GM23338 (cell line): ENCODE measurements around the gene SSH2. TPM values are rescaled to one million over a fixed set of nuclear protein-coding genes. Genes with fewer than 3 reads are reported as not detected.

Source experiments
- ATAC-seq: fragments of 200-7000 bp; cut with Tn5 transposase; 3 replicates; pipeline ENCODE4 v1.9.1; 2020
- DNase-seq: peaks from one replicate; pipeline ENCODE4 v3.0.0-alpha.2; 2015; ENCODE audit warnings: low spot score
- H2AFZ ChIP-seq: fragments of 200-600 bp; sonication (generic); 2 replicates; pipeline ENCODE4 v1.8.0; 2016; ENCODE audit warnings: antibody characterized with exemption, mild to moderate bottlenecking, moderate library complexity
- H3F3A ChIP-seq: fragments of 200-600 bp; sonication (generic); replicated peaks from 2 replicates; pipeline ENCODE4 v1.8.0; 2017; ENCODE audit warnings: antibody characterized with exemption, mixed run types, low read depth
- H3K27ac ChIP-seq: fragments of 200-600 bp; sonication (generic); 2 replicates; pipeline ENCODE4 v1.6.1; 2016; ENCODE audit warnings: low read depth
- H3K27me3 ChIP-seq: fragments of 200-600 bp; sonication (generic); 2 replicates; pipeline ENCODE4 v1.8.0; 2016; ENCODE audit warnings: mild to moderate bottlenecking, mixed run types, moderate library complexity; ENCODE audit not compliant: insufficient read depth
- H3K36me3 ChIP-seq: fragments of 200-600 bp; sonication (generic); 2 replicates; pipeline ENCODE4 v1.8.0; 2016; ENCODE audit warnings: mild to moderate bottlenecking; ENCODE audit not compliant: insufficient read depth
- H3K4me1 ChIP-seq: fragments of 200-600 bp; sonication (generic); 2 replicates; pipeline ENCODE4 v1.8.0; 2016; ENCODE audit warnings: mild to moderate bottlenecking, moderate library complexity; ENCODE audit not compliant: insufficient read depth
- H3K4me2 ChIP-seq: fragments of 200-600 bp; sonication (generic); 2 replicates; pipeline ENCODE4 v1.7.1; 2017; ENCODE audit warnings: mixed run types
- H3K4me3 ChIP-seq: fragments of 200-600 bp; sonication (generic); 2 replicates; pipeline ENCODE4 v1.6.1; 2016; ENCODE audit warnings: mixed run types
- H3K79me2 ChIP-seq: fragments of 200-600 bp; sonication (generic); replicated peaks from 2 replicates; pipeline ENCODE4 v1.8.0; 2017; ENCODE audit warnings: mild to moderate bottlenecking; ENCODE audit not compliant: insufficient read depth
- H3K9me2 ChIP-seq: fragments of 200-600 bp; sonication (generic); 2 replicates; pipeline ENCODE4 v1.8.0; 2017; ENCODE audit not compliant: insufficient read depth
- H4K20me1 ChIP-seq: fragments of 200-600 bp; sonication (generic); replicated peaks from 2 replicates; pipeline ENCODE4 v1.8.0; 2017; ENCODE audit warnings: mild to moderate bottlenecking; ENCODE audit not compliant: insufficient read depth
- H3K27ac Mint-ChIP-seq: 2 replicates; pipeline ENCODE4 v1.8.0; 2020; ENCODE audit warnings: inconsistent platforms, mild to moderate bottlenecking, moderate library complexity, mixed read lengths
- H3K27me3 Mint-ChIP-seq: 3 replicates; pipeline ENCODE4 v1.8.0; 2022; ENCODE audit warnings: low read depth, mild to moderate bottlenecking, moderate library complexity, mixed read lengths, inconsistent platforms; ENCODE audit not compliant: insufficient read depth, poor library complexity
- H3K36me3 Mint-ChIP-seq: 3 replicates; pipeline ENCODE4 v1.8.0; 2021; ENCODE audit warnings: low read depth, mild to moderate bottlenecking, inconsistent platforms, moderate library complexity, mixed read lengths
- H3K4me1 Mint-ChIP-seq: 3 replicates; pipeline ENCODE4 v1.8.0; 2020; ENCODE audit warnings: mild to moderate bottlenecking, inconsistent platforms, mixed read lengths
- H3K4me3 Mint-ChIP-seq: 3 replicates; pipeline ENCODE4 v1.8.0; 2021; ENCODE audit warnings: moderate library complexity, mild to moderate bottlenecking, inconsistent platforms, mixed read lengths
- H3K9me3 Mint-ChIP-seq: 3 replicates; pipeline ENCODE4 v1.8.0; 2020; ENCODE audit warnings: moderate library complexity, mild to moderate bottlenecking, inconsistent platforms, mixed read lengths
- CREB1 ChIP-seq: fragments of 250-450 bp; sonication (Bioruptor Pico); IDR thresholded peaks from 2 replicates; pipeline ENCODE4 v1.5.0; 2020; ENCODE audit warnings: low read depth, mild to moderate bottlenecking, moderate library complexity
- CTCF ChIP-seq, 2 experiments: fragments of 200-600 bp in 1 of 2; sonication (generic) in 1 of 2; conservative IDR thresholded peaks; 2 replicates each; pipeline versions ENCODE4 v1.5.1 to v1.6.1; 2016 to 2017; ENCODE audit warnings: antibody characterized with exemption in 2 of 2, low read depth in 2 of 2, mild to moderate bottlenecking in 2 of 2, moderate library complexity in 1 of 2
- ETS1 ChIP-seq: IDR thresholded peaks from 2 replicates; pipeline ENCODE4 v1.6.1; 2016; ENCODE audit warnings: antibody characterized with exemption
- EZH2 ChIP-seq: fragments of 200-600 bp; sonication (generic); IDR thresholded peaks from one replicate; pipeline ENCODE4 v1.8.0; 2017; ENCODE audit warnings: antibody characterized with exemption, mild to moderate bottlenecking, low read depth; ENCODE audit not compliant: unreplicated experiment
- EZH2phosphoT487 ChIP-seq: fragments of 200-600 bp; sonication (generic); IDR thresholded peaks from one replicate; pipeline ENCODE4 v1.8.1; 2018; ENCODE audit warnings: antibody characterized with exemption; ENCODE audit not compliant: unreplicated experiment
- JUNB ChIP-seq: IDR thresholded peaks from one replicate; pipeline ENCODE4 v1.6.1; 2016; ENCODE audit warnings: antibody characterized with exemption; ENCODE audit not compliant: unreplicated experiment
- NANOG ChIP-seq: IDR thresholded peaks from 2 replicates; pipeline ENCODE4 v1.6.1; 2016; ENCODE audit warnings: antibody characterized with exemption, borderline replicate concordance
- POLR2AphosphoS5 ChIP-seq: IDR thresholded peaks from 2 replicates; pipeline ENCODE4 v1.6.1; 2016; ENCODE audit warnings: antibody characterized with exemption, low read depth
- REST ChIP-seq: IDR thresholded peaks from one replicate; pipeline ENCODE4 v1.6.1; 2018; ENCODE audit warnings: antibody characterized with exemption; ENCODE audit not compliant: unreplicated experiment
- STAT1 ChIP-seq: IDR thresholded peaks from one replicate; pipeline ENCODE4 v1.6.1; 2016; ENCODE audit warnings: antibody characterized with exemption; ENCODE audit not compliant: unreplicated experiment
- ZNF114 ChIP-seq: fragments of 250-450 bp; sonication (Bioruptor Pico); IDR thresholded peaks from 2 replicates; pipeline ENCODE4 v1.5.0; 2020; ENCODE audit warnings: mild to moderate bottlenecking, moderate library complexity
- ZNF331 ChIP-seq: fragments of 250-450 bp; sonication (Bioruptor Pico); IDR thresholded peaks from 2 replicates; pipeline ENCODE4 v1.5.0; 2020; ENCODE audit warnings: low read depth, mild to moderate bottlenecking, moderate library complexity
- ZNF462 ChIP-seq: fragments of 250-450 bp; sonication (Bioruptor Pico); IDR thresholded peaks from 2 replicates; pipeline ENCODE4 v1.5.0; 2020; ENCODE audit warnings: mild to moderate bottlenecking, moderate library complexity
- polyA plus RNA-seq: library from polyadenylated mRNA; unstranded; fragments of >200 nt; fragmentation: Nextera tagmentation; extraction: Ambion mirVana; gene quantifications from 2 replicates; pipeline ENCODE4 v1.2.1, GENCODE V29; 2016
- total RNA-seq: library from RNA; depleted of rRNA; stranded (reverse); fragments of >200 nt; shearing (Covaris generic); gene quantifications from 2 replicates; pipeline ENCODE4 v1.2.3, GENCODE V29; 2014

SSH2 gene
- total and polyA plus RNA-seq, 2 experiments from 2014 or later = 9.9 to 12.1 TPM

- H3K27ac ChIP-seq = no peak overlapping the region
- Mint-ChIP-seq H3K4me1 (peaks cover 13% of the 10 kb centered on the region), H3K4me3 (no peak overlapping the region), H3K27ac (no peak overlapping the region), H3K27me3 (peaks cover 2% of the 10 kb centered on the region), H3K36me3 (no peaks in the 10 kb centered on the region), H3K9me3 (no peaks in the 10 kb centered on the region)
- ATAC-seq (no peak), DNase-seq (no peak)
- no peaks in the 10 kb centered on the region for H3K36me3 ChIP-seq
- H2AFZ ChIP-seq = no peak overlapping the region
- H3K4me2 ChIP-seq = no peak overlapping the region
- H4K20me1 ChIP-seq = no peaks in the 10 kb centered on the region
- H3F3A ChIP-seq = no peaks in the 10 kb centered on the region
- H3K79me2 ChIP-seq = no peaks in the 10 kb centered on the region
- no peaks in the 10 kb centered on the region for H3K27me3 ChIP-seq
- TF ChIP-seq ETS1 = no peak
- no peak for TF ChIP-seq ZNF114 (CRISPR knock-in tag)
- TF ChIP-seq ZNF331 = no peak
- no peak for TF ChIP-seq EZH2
- no peak for TF ChIP-seq POLR2AphosphoS5
- TF ChIP-seq JUNB = no peak
- TF ChIP-seq CTCF (conservative IDR thresholded peaks at IDR 0.05; ENCODE audit: low read depth in 2 of 2) = no peak
- no peak for TF ChIP-seq REST
- TF ChIP-seq EZH2phosphoT487 = no peak
- no peak for TF ChIP-seq NANOG
- no peak for TF ChIP-seq STAT1
- no peak for TF ChIP-seq CREB1 (CRISPR knock-in tag)
- TF ChIP-seq ZNF462 (CRISPR knock-in tag) = no peak
- peaks cover 18% of the 10 kb centered on the region; the same call in 1 of the 2 replicates for H3K4me1 ChIP-seq
- H3K4me3 ChIP-seq = no peak overlapping the region
- H3K9me2 ChIP-seq = no peaks in the 10 kb centered on the region
These were observed 219.1 kb downstream of the SSH2 start for GRCh38 chr17:29710891-29711418.
